Measurements from ENCODE around the gene SLC25A26.
A peak's percentile ranks its signal among the peaks of the same experiment; 100 is the strongest.

SLC25A26 gene

GRCh38 chr3:66227915-66228314 is 7.1 kb downstream of the SLC25A26 start:
- DNase-seq = no peak

- DNase-seq = no peak
These were observed 7.9 kb downstream of the SLC25A26 start for GRCh38 chr3:66228707-66229106.

DNA sequence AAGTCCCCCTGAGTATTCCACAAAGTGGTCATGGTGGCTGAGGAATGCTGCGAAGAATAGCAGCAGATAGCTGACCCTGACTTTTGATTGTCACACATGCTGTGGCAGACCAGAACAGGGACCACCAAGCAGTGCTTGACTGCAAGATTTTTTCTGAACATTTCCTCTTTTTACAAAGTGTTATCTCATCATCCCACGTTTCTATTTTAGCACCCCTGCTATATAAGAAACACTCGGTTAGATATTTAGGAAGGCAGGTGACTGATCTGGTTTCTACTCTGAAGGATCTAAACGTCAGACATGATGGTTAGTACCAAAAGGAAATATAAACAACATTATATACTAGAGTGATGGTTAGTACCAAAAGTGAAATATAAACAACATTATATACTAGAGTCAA is 9.1 kb downstream of the SLC25A26 start:
- DNase-seq = no peak

DNA sequence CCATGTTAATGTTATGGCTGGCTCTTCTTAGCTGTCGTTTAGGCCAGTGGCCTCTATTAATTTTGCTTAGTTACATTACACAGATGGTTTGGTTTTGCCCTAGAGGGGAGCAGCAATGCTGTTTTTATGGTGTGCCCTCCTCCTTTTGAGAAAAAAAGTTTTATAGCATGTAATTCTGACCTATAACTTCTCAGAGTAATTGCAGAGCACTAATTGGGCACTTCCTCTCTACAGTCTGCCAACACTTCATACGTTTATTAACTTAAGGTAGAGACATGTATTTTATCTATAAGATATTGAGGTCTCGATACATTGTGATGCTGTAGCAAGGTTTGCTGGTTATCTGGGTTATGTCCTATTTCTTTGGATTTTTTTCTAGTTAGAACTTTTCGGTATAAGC is 12.2 kb downstream of the SLC25A26 start:
- DNase-seq = no peak

DNA sequence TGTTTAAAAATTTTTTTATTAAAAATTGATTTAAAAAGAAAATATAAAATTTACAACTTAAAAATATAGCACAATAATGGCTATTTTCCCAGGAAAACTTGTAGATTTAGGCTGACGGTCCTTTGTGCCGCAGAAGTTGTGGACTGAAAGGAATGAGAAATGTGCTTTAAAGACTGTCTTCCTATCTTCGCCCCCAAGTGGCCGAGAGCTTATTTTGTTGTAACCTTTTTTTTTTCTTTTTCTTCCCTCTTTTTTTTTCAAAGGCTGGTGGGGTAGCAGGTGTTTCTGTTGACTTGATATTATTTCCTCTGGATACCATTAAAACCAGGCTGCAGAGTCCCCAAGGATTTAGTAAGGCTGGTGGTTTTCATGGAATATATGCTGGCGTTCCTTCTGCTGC is 15.5 kb downstream of the SLC25A26 start:
- no peak for DNase-seq

GRCh38 chr3:66237552-66237951 is 16.8 kb downstream of the SLC25A26 start:
- no peak for DNase-seq

DNA sequence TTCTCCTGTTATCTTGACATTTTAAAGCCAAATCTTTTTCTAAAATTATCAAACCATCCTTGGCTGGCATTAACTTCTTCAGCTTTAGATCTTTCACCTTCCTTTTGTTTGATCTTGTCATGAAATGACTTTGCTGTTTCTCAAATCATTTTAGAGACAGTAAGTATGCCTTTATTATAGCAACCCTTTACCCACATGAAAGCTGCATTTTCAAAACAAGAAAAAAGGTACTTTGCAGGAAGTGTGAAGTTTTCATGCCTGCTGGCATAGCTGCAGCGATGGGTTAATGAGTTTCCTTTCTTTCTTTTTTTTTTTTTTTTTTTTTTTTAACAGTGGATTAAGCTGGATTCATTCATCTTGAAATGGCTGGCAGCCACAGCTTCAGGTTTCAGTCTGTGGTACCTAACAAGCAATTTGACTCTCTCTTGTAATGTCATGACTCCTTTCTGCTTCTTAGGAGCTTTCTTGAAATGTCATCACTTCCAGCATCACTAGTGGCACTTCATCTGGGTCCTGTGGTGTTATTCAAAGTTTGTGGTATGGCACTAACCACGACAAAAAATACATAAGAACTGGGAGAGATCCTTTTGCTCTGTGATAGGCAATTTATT is 18.8 kb downstream of the SLC25A26 start:
- no peak for DNase-seq

DNA sequence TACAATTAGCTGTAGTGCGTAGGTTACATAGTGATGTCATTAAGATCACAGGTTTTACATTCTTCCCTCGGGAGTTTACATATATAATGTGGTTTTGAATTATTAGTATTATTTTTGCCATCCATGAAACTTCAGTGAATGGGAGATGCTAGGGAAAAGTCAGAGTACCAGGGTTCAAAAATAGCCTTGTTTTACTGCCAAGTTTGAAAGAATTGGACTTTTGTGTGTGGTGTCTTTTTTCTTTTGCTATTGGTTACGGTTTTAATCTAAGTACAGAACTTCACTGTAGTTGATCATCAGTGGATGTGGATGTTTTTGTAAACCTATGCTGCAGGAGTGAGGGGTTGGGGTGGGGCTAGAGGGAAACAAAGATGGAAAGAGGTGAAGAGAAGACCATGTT is 20.7 kb downstream of the SLC25A26 start:
- DNase-seq = no peak

GRCh38 chr3:66242788-66243464 is 22.1 kb downstream of the SLC25A26 start:
- no peak for DNase-seq

GRCh38 chr3:66248641-66249040 is 27.8 kb downstream of the SLC25A26 start:
- DNase-seq = no peak

DNA sequence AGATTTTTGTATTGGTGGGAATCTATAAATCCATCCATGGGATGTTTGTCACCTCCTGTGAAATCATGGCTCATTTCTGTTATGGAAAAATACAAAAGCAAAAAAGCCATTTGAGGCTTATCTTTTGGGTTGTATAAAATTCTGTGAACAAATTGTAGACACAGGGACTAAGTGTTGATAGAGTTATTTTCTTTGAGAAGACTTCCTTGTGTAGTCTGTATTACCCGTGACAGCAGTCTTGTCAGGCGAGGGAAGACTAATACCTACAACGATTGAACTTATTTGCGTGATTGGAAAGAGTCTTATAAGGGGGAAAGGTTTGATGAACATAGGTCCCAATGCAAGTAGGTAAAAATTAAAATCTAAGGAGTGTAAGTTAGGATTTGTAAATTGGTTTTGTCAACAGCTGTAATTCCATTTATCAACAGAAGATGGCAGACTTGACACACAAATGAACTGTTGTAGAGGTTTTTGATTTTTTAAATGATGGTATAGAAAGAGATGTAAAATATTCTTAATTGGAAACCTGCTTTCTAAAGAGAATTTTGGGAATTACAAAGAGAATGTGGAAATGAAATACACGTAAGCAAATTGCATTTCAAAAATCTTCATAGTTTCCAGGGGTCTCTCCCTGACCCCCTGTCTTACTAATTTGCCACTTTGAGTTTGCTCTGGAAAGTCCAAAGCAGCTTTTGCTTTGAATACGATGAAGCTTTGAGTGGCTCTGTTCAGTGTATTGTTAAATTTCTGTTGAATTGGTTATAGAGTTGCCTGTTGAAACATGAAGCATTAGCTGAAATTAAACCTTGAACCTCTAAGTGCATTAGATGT is 33.2 kb downstream of the SLC25A26 start:
- DNase-seq = no peak

DNA sequence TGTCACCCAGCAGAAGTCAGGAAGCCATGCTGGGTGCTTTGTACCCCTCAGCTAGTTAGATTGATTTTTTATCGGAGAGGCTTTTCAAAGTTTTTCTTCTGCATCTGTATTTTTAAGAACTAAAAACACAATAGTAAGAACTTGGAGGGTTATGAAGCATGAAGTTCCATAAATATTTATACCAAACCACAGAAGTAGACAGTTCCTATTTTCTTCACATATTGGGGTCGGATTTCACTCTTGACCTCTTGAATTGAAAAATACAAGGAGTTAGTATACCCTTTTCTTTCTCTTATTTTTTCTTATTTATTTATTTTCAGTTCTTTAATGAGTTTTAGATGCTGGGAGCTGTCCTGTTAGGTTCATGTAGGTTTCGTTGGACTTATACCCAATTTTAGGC is 35.1 kb downstream of the SLC25A26 start:
- no peak for DNase-seq

- no peak for DNase-seq
These were observed 36.0 kb downstream of the SLC25A26 start for GRCh38 chr3:66256806-66257205.

GRCh38 chr3:66259566-66260255 is 38.9 kb downstream of the SLC25A26 start:
- DNase-seq = peak; percentile 31

GRCh38 chr3:66260431-66260830 is 39.6 kb downstream of the SLC25A26 start:
- no peak for DNase-seq

DNA sequence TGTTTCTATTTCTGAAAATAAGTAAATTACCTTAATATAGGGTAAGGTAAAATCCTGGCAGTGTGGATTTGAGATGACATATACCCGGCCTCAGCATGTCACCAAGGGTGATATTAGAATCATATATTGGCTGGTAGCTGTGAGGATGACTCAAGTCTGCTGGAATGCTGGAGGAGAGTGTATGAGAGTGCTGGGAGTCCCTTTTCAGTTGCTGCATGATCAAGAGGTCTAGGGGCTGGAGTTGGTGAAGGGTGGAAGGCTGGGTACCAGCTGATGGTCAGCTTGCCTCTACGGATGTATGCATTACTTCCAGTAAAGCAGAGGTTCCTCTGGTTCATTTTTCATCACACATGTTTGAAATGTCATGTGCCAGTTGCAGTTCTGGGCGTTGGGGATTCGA is 40.6 kb downstream of the SLC25A26 start:
- peak; percentile 36 for DNase-seq

DNA sequence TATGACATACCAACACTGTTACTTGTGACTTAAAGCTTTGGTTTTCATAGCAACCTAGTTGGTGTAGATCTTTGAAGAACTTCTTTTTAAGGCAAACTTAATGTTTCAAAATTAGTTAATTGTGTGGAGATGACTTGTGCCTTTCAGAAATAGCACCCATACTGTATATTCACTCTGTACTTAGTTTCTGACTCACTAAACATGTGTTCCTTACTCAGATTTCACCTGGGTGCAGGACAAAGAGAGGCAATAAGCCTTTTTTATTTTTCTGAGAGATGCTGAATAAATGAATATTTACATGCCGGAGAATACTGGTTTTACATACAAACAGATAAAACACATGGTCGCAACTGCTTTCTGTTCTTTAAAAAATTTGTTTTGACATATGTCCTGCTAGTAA is 44.8 kb downstream of the SLC25A26 start:
- DNase-seq = no peak

GRCh38 chr3:66266551-66266950 is 45.8 kb downstream of the SLC25A26 start:
- no peak for DNase-seq

- no peak for DNase-seq
These were observed 46.2 kb downstream of the SLC25A26 start for GRCh38 chr3:66267031-66267430.

GRCh38 chr3:66267906-66268305 is 47.1 kb downstream of the SLC25A26 start:
- DNase-seq = no peak

DNA sequence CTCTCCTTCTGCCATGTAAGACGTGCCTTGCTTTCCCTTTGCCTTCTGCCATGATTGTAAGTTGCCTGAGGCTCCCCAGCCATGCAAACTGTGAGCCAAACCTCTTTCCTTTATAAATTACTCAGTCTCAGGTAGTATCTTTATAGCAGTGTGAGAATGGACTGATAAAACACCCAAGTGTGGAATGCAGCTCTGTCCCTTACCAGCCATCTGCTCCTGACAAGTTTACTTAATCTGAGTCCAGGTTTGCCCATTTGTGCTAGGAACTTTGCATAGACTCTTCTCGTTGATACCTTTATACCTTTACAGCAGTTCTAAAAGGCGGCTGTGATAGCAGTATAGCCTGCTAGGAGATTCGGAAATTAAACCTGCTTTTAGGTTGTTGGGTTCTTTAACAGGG is 48.1 kb downstream of the SLC25A26 start:
- no peak for DNase-seq

- no peak for DNase-seq
These were observed 48.6 kb downstream of the SLC25A26 start for GRCh38 chr3:66269411-66269810.

GRCh38 chr3:66270288-66270687 is 49.5 kb downstream of the SLC25A26 start:
- DNase-seq = no peak

Measured in right hindlimb (tissue), 1 donor.